HepG2 (cell line): ENCODE data around the gene BTBD17. TPM values are rescaled to one million over a fixed set of nuclear protein-coding genes. Genes with fewer than 3 reads are reported as not detected.
A peak's percentile ranks its signal among the peaks of the same experiment; 100 is the strongest.

Experiments
- ATAC-seq: fragments of 200-7000 bp; cut with Tn5 transposase; 3 replicates; pipeline ENCODE4 v1.9.1; 2020; ENCODE audit warnings: mild to moderate bottlenecking, moderate library complexity
- BruUV-seq: library from RNA; stranded (reverse); fragments of 400-500 nt; replicated peaks from 2 replicates; lab custom pipeline; 2021; lab: Mats Ljungman, UMichigan
- CTCF ChIA-PET: fragments of 300-600 bp; formaldehyde crosslinking; extraction: SDS; loops from one replicate; lab custom pipeline; 2021; ENCODE audit warnings: low total read pairs, inconsistent platforms, low intra/inter-chr PET ratio; lab: Yijun Ruan, JAX
- POLR2A ChIA-PET: fragments of 350-600 bp; sonication (Branson Sonifier 250); formaldehyde crosslinking; loops from one replicate; lab custom pipeline; 2020; ENCODE audit warnings: antibody characterized with exemption, inconsistent platforms; lab: Yijun Ruan, JAX
- DNase-seq: peaks from one replicate; pipeline ENCODE4 v3.0.0-alpha.2; 2015; ENCODE audit warnings: low spot score
- FAIRE-seq: peaks from 3 replicates; lab custom pipeline; 2011; peaks lifted over from hg19 to GRCh38; lab: Jason Lieb, UNC
- H2AFZ ChIP-seq: one replicate; pipeline ENCODE4 v1.6.1; 2011; ENCODE audit warnings: low read length, inconsistent platforms
- H3K27ac ChIP-seq: fragments of 300-600 bp; 3 replicates; pipeline ENCODE4 v1.8.0; 2011; ENCODE audit warnings: mixed run types, mild to moderate bottlenecking, mixed read lengths, low read length, inconsistent platforms; ENCODE audit not compliant: insufficient read depth; ENCODE audit errors: extremely low read length
- H3K27me3 ChIP-seq, 2 experiments: fragments of 200-600 bp in 1 of 2; 2 replicates in 1 of 2; 3 replicates in 1 of 2; pipeline versions ENCODE4 v1.6.0 to v1.8.0; 2011; ENCODE audit warnings: low read length in 2 of 2, mild to moderate bottlenecking in 2 of 2, moderate library complexity in 2 of 2, inconsistent platforms in 1 of 2; ENCODE audit not compliant: insufficient read depth in 2 of 2, control insufficient read depth in 1 of 2
- H3K36me3 ChIP-seq, 2 experiments: fragments of 200-600 bp in 1 of 2; replicated peaks in 1 of 2; 2 replicates in 1 of 2; 3 replicates in 1 of 2; pipeline versions ENCODE4 v1.5.1 to v1.8.0; 2011; ENCODE audit warnings: low read length in 2 of 2, inconsistent platforms in 1 of 2; ENCODE audit not compliant: insufficient read depth in 2 of 2, control insufficient read depth in 1 of 2
- H3K4me1 ChIP-seq: 2 replicates; pipeline ENCODE4 v1.5.1; 2012; ENCODE audit warnings: low read length, inconsistent platforms; ENCODE audit not compliant: insufficient read depth
- H3K4me2 ChIP-seq: 2 replicates; pipeline ENCODE4 v1.6.0; 2011; ENCODE audit warnings: low read depth, low read length, inconsistent platforms
- H3K4me3 ChIP-seq, 3 experiments: fragments of 200-600 bp in 1 of 3; sonication (generic), shearing (Covaris generic) in 1 of 3; replicated peaks in 1 of 3; 2 replicates each; pipeline ENCODE4 v1.5.1; 2011 to 2016; ENCODE audit warnings: low read length in 3 of 3, inconsistent platforms in 2 of 3, low read depth in 2 of 3, mild to moderate bottlenecking in 2 of 3, control low read depth in 1 of 3, mixed read lengths in 1 of 3; ENCODE audit not compliant: insufficient read depth in 1 of 3
- H3K79me2 ChIP-seq: one replicate; pipeline ENCODE4 v1.6.1; 2011; ENCODE audit warnings: low read length, inconsistent platforms; ENCODE audit not compliant: insufficient read depth
- H3K9ac ChIP-seq: 2 replicates; pipeline ENCODE4 v1.6.0; 2011; ENCODE audit warnings: mild to moderate bottlenecking, low read depth, low read length, inconsistent platforms; ENCODE audit not compliant: insufficient read depth
- H3K9me3 ChIP-seq: 2 replicates; pipeline ENCODE4 v1.5.1; 2012; ENCODE audit warnings: mild to moderate bottlenecking, low read length
- H4K20me1 ChIP-seq: 2 replicates; pipeline ENCODE4 v1.6.0; 2011; ENCODE audit warnings: inconsistent platforms, mild to moderate bottlenecking, low read length, moderate library complexity; ENCODE audit not compliant: insufficient read depth
- EZH2 ChIP-seq: conservative IDR thresholded peaks from 2 replicates; pipeline ENCODE4 v1.6.1; 2012; ENCODE audit warnings: mild to moderate bottlenecking, low read depth, low read length, moderate library complexity
- MYC ChIP-seq: sonication (generic); formaldehyde crosslinking; IDR thresholded peaks from 2 replicates; pipeline ENCODE4 v1.9.0; 2021; ENCODE audit warnings: missing genetic modification reagents, borderline replicate concordance
- PITX1 ChIP-seq: sonication (generic); formaldehyde crosslinking; IDR thresholded peaks from 2 replicates; pipeline ENCODE4 v1.5.1; 2020; ENCODE audit warnings: mild to moderate bottlenecking, missing genetic modification reagents
- POLR2A ChIP-seq, 2 experiments: IDR thresholded peaks; 2 replicates each; pipeline ENCODE4 v1.6.1; 2011; ENCODE audit warnings: low read depth in 2 of 2, low read length in 2 of 2, mild to moderate bottlenecking in 1 of 2, moderate library complexity in 1 of 2; ENCODE audit not compliant: insufficient read depth in 1 of 2
- REPIN1 ChIP-seq: sonication (generic); formaldehyde crosslinking; IDR thresholded peaks from 2 replicates; pipeline ENCODE4 v1.8.0; 2022; ENCODE audit warnings: missing genetic modification reagents, low read depth, mild to moderate bottlenecking, borderline replicate concordance
- SP4 ChIP-seq: sonication (generic); formaldehyde crosslinking; IDR thresholded peaks from 2 replicates; pipeline ENCODE4 v1.8.1; 2023; ENCODE audit warnings: mild to moderate bottlenecking, missing genetic modification reagents
- ZNF713 ChIP-seq: sonication (generic); formaldehyde crosslinking; IDR thresholded peaks from 2 replicates; pipeline ENCODE4 v1.4.0; 2020; ENCODE audit warnings: mild to moderate bottlenecking, missing genetic modification reagents
- WGBS: methylation state at CpG from one replicate; pipeline ENCODE4 v1.1.6; 2017; ENCODE audit warnings: low lambda C conversion rate; 5-methylcytosine and 5-hydroxymethylcytosine counted together
- in situ Hi-C: cut with HindIII; loops from 2 replicates; pipeline ENCODE4 v1.10.0; 2017; ENCODE audit warnings: low pct_unique_long_range_greater_than_20kb; ENCODE audit not compliant: extremely low pct_ligation_motif_present
- intact Hi-C: fragments of 100-400 bp; cut with micrococcal nuclease; formaldehyde crosslinking; loops from one replicate; pipeline ENCODE4 v1.10.0; 2022; ENCODE audit not compliant: unreplicated experiment
- polyA plus RNA-seq, 8 experiments: library from polyadenylated mRNA; depleted of rRNA in 3 of 8; stranded (reverse) in 7 of 8; unstranded in 1 of 8; fragments of >200 nt; fragmentation: Illumina TruSeq in 4 of 8; extraction: Trizol in 4 of 8; gene quantifications; 2 replicates each; pipeline versions ENCODE4 v1.2.1 to v1.2.3, GENCODE V29; 2011 to 2016; ENCODE audit warnings: low read depth in 4 of 8, missing spikeins in 1 of 8, mixed read lengths in 1 of 8; ENCODE audit not compliant: insufficient read depth in 1 of 8
- total RNA-seq, 5 experiments: library from RNA; depleted of rRNA; stranded (reverse); fragments of >200 nt; fragmentation: Illumina TruSeq; extraction: Trizol; gene quantifications; 2 replicates each; pipeline ENCODE4 v1.2.3, GENCODE V29; 2016; ENCODE audit warnings: low read depth in 1 of 5
- TF ChIP-seq, protein P1 (sequence below): sonication (generic); formaldehyde crosslinking; conservative IDR thresholded peaks from 2 replicates; pipeline ENCODE4 v1.5.0; 2020; ENCODE audit warnings: missing genetic modification reagents
- TF ChIP-seq, protein P2 (sequence below): sonication (generic); formaldehyde crosslinking; IDR thresholded peaks from 2 replicates; pipeline ENCODE4 v1.5.1; 2020; ENCODE audit warnings: mild to moderate bottlenecking, missing genetic modification reagents, moderate library complexity
- TF ChIP-seq, protein P3 (sequence below): IDR thresholded peaks from 2 replicates; pipeline ENCODE4 v1.6.1; 2016; ENCODE audit warnings: mild to moderate bottlenecking, missing biosample characterization, missing genetic modification reagents
- TF ChIP-seq, protein P4 (sequence below): sonication (generic); formaldehyde crosslinking; IDR thresholded peaks from 2 replicates; pipeline ENCODE4 v1.5.1; 2020; ENCODE audit warnings: missing genetic modification reagents, mild to moderate bottlenecking, borderline replicate concordance
- TF ChIP-seq, protein P5 (sequence below): sonication (generic); formaldehyde crosslinking; IDR thresholded peaks from 2 replicates; pipeline ENCODE4 v1.4.0; 2020; ENCODE audit warnings: missing genetic modification reagents
- TF ChIP-seq, protein P6 (sequence below): sonication (generic); formaldehyde crosslinking; IDR thresholded peaks from 2 replicates; pipeline ENCODE4 v1.5.0; 2020; ENCODE audit warnings: missing genetic modification reagents

BTBD17 gene
- total and polyA plus RNA-seq, 2 of the 13 experiments (the other 11 are each of a cell fraction or from before 2014, with no cell fraction given): not detected

DNA sequence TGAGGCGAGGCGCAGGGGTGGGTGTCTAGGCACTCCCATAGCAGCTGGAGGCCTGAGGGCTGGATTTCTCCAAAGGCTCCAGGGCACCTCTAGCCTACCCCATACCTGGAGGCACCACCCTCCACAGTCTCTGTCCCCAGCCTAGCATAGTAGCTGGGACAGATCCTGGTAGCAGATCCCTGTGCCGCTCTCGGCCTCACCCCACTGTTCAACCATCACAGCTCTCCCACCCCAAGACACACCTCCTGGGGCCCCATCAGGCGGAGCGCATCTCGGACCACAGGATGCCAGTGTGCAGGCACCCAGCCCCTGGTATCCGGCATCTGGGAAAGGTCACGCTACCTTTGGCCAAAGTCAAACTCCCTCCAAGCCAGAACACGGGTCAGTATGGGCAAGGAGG, 7.1 kb downstream of the BTBD17 start:
- H3K9ac ChIP-seq: no peak overlapping the region
- H3K27me3 ChIP-seq: peaks cover 17 to 84% of the 10 kb centered on the region in 2 experiments; a peak in 4 of 5 replicates
- H2AFZ ChIP-seq: no peak overlapping the region
- no peaks in the 10 kb centered on the region for H3K9me3 ChIP-seq
- no peak overlapping the region for H3K4me2 ChIP-seq
- H3K27ac ChIP-seq: no peak overlapping the region
- H3K36me3 ChIP-seq: no peaks in the 10 kb centered on the region
- ATAC-seq (peak; percentile 27), FAIRE-seq (no peak), DNase-seq (no peak)
- 4% methylated on average over 3 of the region's 10 CpGs for WGBS
- in situ Hi-C loops (loop anchor here (5.0 kb wide), 1 partner anchor 52 kb away; no protein-coding TSS in a partner anchor), intact Hi-C loops (loop anchor here (1.0 kb wide), 1 partner anchor 53 kb away; no protein-coding TSS in a partner anchor)
- H3K4me3 ChIP-seq: no peak overlapping the region
- no peaks in the 10 kb centered on the region for H3K4me1 ChIP-seq
- TF ChIP-seq, protein P1, sequence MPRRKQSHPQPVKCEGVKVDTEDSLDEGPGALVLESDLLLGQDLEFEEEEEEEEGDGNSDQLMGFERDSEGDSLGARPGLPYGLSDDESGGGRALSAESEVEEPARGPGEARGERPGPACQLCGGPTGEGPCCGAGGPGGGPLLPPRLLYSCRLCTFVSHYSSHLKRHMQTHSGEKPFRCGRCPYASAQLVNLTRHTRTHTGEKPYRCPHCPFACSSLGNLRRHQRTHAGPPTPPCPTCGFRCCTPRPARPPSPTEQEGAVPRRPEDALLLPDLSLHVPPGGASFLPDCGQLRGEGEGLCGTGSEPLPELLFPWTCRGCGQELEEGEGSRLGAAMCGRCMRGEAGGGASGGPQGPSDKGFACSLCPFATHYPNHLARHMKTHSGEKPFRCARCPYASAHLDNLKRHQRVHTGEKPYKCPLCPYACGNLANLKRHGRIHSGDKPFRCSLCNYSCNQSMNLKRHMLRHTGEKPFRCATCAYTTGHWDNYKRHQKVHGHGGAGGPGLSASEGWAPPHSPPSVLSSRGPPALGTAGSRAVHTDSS (CRISPR knock-in tag): no peak
- TF ChIP-seq ZNF713 (CRISPR knock-in tag) (no peak), REPIN1 (CRISPR knock-in tag) (no peak), POLR2A (IDR thresholded peaks at IDR 0.05; ENCODE audit: insufficient read depth in 1 of 2, low read depth in 2 of 2, low read length in 2 of 2) (no peak), SP4 (no peak), EZH2 (0 out of 2 replicates have a peak, but pooled peaks have one; percentile 9), MYC (CRISPR knock-in tag) (0 out of 2 replicates have a peak, but pooled peaks have one; percentile 6), PITX1 (no peak)
- TF ChIP-seq, protein P2, sequence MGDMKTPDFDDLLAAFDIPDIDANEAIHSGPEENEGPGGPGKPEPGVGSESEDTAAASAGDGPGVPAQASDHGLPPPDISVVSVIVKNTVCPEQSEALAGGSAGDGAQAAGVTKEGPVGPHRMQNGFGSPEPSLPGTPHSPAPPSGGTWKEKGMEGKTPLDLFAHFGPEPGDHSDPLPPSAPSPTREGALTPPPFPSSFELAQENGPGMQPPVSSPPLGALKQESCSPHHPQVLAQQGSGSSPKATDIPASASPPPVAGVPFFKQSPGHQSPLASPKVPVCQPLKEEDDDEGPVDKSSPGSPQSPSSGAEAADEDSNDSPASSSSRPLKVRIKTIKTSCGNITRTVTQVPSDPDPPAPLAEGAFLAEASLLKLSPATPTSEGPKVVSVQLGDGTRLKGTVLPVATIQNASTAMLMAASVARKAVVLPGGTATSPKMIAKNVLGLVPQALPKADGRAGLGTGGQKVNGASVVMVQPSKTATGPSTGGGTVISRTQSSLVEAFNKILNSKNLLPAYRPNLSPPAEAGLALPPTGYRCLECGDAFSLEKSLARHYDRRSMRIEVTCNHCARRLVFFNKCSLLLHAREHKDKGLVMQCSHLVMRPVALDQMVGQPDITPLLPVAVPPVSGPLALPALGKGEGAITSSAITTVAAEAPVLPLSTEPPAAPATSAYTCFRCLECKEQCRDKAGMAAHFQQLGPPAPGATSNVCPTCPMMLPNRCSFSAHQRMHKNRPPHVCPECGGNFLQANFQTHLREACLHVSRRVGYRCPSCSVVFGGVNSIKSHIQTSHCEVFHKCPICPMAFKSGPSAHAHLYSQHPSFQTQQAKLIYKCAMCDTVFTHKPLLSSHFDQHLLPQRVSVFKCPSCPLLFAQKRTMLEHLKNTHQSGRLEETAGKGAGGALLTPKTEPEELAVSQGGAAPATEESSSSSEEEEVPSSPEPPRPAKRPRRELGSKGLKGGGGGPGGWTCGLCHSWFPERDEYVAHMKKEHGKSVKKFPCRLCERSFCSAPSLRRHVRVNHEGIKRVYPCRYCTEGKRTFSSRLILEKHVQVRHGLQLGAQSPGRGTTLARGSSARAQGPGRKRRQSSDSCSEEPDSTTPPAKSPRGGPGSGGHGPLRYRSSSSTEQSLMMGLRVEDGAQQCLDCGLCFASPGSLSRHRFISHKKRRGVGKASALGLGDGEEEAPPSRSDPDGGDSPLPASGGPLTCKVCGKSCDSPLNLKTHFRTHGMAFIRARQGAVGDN (CRISPR knock-in tag): 0 out of 2 replicates have a peak, but pooled peaks have one; percentile 12
- TF ChIP-seq, protein P3, sequence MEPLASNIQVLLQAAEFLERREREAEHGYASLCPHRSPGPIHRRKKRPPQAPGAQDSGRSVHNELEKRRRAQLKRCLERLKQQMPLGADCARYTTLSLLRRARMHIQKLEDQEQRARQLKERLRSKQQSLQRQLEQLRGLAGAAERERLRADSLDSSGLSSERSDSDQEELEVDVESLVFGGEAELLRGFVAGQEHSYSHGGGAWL (CRISPR knock-in tag): no peak
- TF ChIP-seq, protein P4, sequence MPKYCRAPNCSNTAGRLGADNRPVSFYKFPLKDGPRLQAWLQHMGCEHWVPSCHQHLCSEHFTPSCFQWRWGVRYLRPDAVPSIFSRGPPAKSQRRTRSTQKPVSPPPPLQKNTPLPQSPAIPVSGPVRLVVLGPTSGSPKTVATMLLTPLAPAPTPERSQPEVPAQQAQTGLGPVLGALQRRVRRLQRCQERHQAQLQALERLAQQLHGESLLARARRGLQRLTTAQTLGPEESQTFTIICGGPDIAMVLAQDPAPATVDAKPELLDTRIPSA (CRISPR knock-in tag): no peak
- TF ChIP-seq, protein P5, sequence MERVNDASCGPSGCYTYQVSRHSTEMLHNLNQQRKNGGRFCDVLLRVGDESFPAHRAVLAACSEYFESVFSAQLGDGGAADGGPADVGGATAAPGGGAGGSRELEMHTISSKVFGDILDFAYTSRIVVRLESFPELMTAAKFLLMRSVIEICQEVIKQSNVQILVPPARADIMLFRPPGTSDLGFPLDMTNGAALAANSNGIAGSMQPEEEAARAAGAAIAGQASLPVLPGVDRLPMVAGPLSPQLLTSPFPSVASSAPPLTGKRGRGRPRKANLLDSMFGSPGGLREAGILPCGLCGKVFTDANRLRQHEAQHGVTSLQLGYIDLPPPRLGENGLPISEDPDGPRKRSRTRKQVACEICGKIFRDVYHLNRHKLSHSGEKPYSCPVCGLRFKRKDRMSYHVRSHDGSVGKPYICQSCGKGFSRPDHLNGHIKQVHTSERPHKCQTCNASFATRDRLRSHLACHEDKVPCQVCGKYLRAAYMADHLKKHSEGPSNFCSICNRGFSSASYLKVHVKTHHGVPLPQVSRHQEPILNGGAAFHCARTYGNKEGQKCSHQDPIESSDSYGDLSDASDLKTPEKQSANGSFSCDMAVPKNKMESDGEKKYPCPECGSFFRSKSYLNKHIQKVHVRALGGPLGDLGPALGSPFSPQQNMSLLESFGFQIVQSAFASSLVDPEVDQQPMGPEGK (CRISPR knock-in tag): no peak
- TF ChIP-seq, protein P6, sequence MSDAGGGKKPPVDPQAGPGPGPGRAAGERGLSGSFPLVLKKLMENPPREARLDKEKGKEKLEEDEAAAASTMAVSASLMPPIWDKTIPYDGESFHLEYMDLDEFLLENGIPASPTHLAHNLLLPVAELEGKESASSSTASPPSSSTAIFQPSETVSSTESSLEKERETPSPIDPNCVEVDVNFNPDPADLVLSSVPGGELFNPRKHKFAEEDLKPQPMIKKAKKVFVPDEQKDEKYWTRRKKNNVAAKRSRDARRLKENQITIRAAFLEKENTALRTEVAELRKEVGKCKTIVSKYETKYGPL: no peak
- no TSS peak for BruUV-seq
- CTCF ChIA-PET: interaction anchor here (1.5 to 1.8 kb wide), 3 partner anchors 53 to 179 kb away, joined by 7 to 9 read pairs (median 9); no protein-coding TSS in a partner anchor
- H4K20me1 ChIP-seq: peaks cover 3% of the 10 kb centered on the region; the same call in 1 of the 2 replicates
- POLR2A ChIA-PET: no interaction called here
- H3K79me2 ChIP-seq: no peaks in the 10 kb centered on the region
